Lower leg skin (tissue), 4 donors: Measurements from ENCODE around the gene DHRS7C. TPM values are rescaled to one million over a fixed set of nuclear protein-coding genes. Genes with fewer than 3 reads are reported as not detected.

ENCODE experiments used
- DNase-seq, 2 donors: peaks; one replicate each; pipeline ENCODE4 v3.0.0-alpha.2; 2019; ENCODE audit warnings: low spot score in 2 of 2
- H3K4me3 ChIP-seq: fragments of 200-600 bp; sonication (generic); 2 replicates; pipeline ENCODE4 v1.5.1; 2017; ENCODE audit warnings: mild to moderate bottlenecking, low read depth; ENCODE audit not compliant: poor library complexity, severe bottlenecking
- CTCF ChIP-seq, 3 donors: fragments of 450-650 bp; IDR thresholded peaks; one replicate each; pipeline ENCODE4 v1.5.1; 2016; ENCODE audit warnings: antibody characterized with exemption in 3 of 3, mild to moderate bottlenecking in 3 of 3, moderate library complexity in 2 of 3
- POLR2A ChIP-seq, 2 donors: fragments of 450-650 bp; IDR thresholded peaks; one replicate each; pipeline ENCODE4 v1.6.1; 2016 to 2017; ENCODE audit warnings: antibody characterized with exemption in 2 of 2, mild to moderate bottlenecking in 1 of 2, moderate library complexity in 1 of 2
- WGBS, 2 donors: methylation state at CpG; one replicate each; pipeline ENCODE4 v1.1.5; 2018; 5-methylcytosine and 5-hydroxymethylcytosine counted together
- intact Hi-C: fragments of 100-400 bp; cut with DNase I; formaldehyde crosslinking; loops from one replicate; pipeline ENCODE4 v1.15.0; 2023; ENCODE audit warnings: low total_unique reads
- total RNA-seq, 4 donors: library from RNA; depleted of rRNA; stranded (reverse); fragments of >200 nt; gene quantifications; one replicate each; pipeline ENCODE4 v1.1.0, GENCODE V29; 2016

Gene DHRS7C
- total RNA-seq, 4 donors from 2014 or later = not detected

GRCh38 chr17:9814337-9814945, 23.0 kb upstream of the DHRS7C start:
- WGBS, 2 donors = 74 to 84% methylated on average over 14 of the region's 14 CpGs
- DNase-seq = no peak
- H3K4me3 ChIP-seq = no peak overlapping the region
- intact Hi-C loops = no loop called here
- TF ChIP-seq CTCF (IDR thresholded peaks at IDR 0.05) (no peak), POLR2A (IDR thresholded peaks at IDR 0.05) (no peak)

GRCh38 chr17:9813166-9813565, 21.8 kb upstream of the DHRS7C start:
- H3K4me3 ChIP-seq = no peak overlapping the region
- 85 to 90% methylated on average over 9 of the region's 9 CpGs for WGBS, 2 donors
- no peak for DNase-seq
- intact Hi-C loops = no loop called here
- TF ChIP-seq POLR2A (IDR thresholded peaks at IDR 0.05) (no peak), CTCF (IDR thresholded peaks at IDR 0.05) (no peak)

GRCh38 chr17:9811537-9811936, 20.1 kb upstream of the DHRS7C start:
- no peak for DNase-seq
- H3K4me3 ChIP-seq = no peak overlapping the region
- TF ChIP-seq POLR2A (IDR thresholded peaks at IDR 0.05) = no peak
- TF ChIP-seq CTCF (IDR thresholded peaks at IDR 0.05) = no peak
- WGBS, 2 donors = 83 to 85% methylated on average over 11 of the region's 11 CpGs
- intact Hi-C loops = no loop called here

- 84 to 86% methylated on average over 5 of the region's 5 CpGs for WGBS, 2 donors
- DNase-seq = no peak
- intact Hi-C loops = no loop called here
- no peak for TF ChIP-seq POLR2A (IDR thresholded peaks at IDR 0.05)
- no peak for TF ChIP-seq CTCF (IDR thresholded peaks at IDR 0.05)
- H3K4me3 ChIP-seq = no peak overlapping the region
Measured at GRCh38 chr17:9811086-9811485, 19.7 kb upstream of the DHRS7C start.

- intact Hi-C loops = no loop called here
- H3K4me3 ChIP-seq = no peak overlapping the region
- TF ChIP-seq CTCF (IDR thresholded peaks at IDR 0.05) = no peak
- no peak for TF ChIP-seq POLR2A (IDR thresholded peaks at IDR 0.05)
- DNase-seq = no peak
- WGBS, 2 donors = 71 to 81% methylated on average over 4 of the region's 4 CpGs
Measured at GRCh38 chr17:9810100-9810949, 18.9 kb upstream of the DHRS7C start.
